Measurements from ENCODE around the gene OPN4.
"Not testable (repeated sequence)": the region's sequence is repeated elsewhere in the genome, so short reads cannot be mapped to it uniquely, and the experiment has no call there.

GRCh38 chr10:86645621-86646165 lies 8.7 kb upstream of the OPN4 start:
- TF ChIP-seq CTCF, POLR2A (IDR thresholded peaks at IDR 0.05): not testable (repeated sequence)

Data from lower leg skin (tissue), 3 donors.